NCI-H82 (cell line): Measurements from ENCODE around the gene PRR19.

Experiments
- DNase-seq: peaks from one replicate; lab custom pipeline; 2025; lab: John Stamatoyannopoulos, UW

PRR19 gene

DNA sequence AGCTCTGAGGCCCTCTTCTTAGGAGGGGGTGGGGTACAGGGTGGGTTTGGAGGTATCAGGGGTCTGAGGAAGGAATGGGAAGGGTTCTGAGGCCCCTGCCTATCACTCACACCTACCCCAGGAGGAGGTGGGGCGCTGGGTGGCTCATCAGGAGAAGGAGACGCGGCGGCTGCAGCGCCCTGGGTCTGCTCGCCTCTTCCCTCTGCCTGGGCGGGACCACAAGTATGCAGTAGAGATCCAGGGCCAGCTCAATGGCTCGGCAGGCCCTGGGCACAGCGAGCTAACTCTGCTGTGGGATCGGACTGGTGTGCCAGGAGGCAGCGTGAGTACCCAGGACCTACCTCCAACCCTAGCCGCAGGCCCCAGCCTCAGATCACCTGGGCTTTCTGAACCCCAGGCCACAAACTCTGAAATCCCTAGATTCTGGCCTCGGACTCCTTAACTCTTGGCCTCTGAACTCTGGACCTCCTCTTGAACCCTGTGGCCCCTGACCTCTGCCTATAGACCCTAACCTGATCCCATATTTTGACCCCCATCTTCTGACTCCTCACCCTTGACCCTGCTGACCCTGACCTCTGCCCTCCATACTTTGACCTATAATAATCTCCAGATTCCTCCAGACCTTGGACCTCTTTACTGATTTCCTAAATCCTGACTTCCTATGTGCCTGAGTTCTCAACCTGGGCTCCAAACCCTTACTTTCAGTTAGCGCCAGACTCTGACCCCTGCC is 47.6 kb downstream of the PRR19 start:
- no peak for DNase-seq

GRCh38 chr19:42350417-42350816 is 48.5 kb downstream of the PRR19 start:
- no peak for DNase-seq

DNA sequence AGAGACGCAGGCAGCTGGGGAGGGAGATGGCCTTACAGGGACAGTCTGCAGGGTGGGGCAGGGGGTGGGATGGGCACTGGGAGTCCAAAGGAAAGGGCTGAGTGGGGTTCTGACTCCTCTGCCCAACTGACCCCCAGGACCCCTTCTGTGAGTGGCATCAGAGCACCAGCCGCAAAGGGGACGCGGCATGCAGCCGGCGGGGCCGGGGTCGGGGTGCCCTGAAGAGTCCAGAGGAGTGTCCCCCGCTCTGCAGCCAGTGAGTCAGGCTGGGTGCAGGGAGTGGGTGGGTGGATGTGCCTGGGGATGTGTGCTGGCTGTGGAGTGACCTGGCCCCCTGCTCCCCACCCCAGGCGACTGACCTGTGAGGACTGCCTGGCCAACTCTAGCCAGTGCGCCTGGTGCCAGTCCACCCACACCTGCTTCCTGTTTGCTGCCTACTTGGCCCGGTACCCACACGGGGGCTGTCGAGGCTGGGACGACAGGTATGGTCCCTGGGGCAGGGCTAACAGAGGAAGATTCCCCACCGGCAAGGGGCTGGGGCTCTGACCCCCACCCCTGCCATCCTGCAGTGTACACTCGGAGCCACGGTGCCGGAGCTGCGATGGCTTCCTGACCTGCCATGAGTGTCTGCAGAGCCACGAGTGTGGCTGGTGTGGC is 49.3 kb downstream of the PRR19 start:
- no peak for DNase-seq

- no peak for DNase-seq
Measured at GRCh38 chr19:42352301-42353259, 50.6 kb downstream of the PRR19 start.

DNA sequence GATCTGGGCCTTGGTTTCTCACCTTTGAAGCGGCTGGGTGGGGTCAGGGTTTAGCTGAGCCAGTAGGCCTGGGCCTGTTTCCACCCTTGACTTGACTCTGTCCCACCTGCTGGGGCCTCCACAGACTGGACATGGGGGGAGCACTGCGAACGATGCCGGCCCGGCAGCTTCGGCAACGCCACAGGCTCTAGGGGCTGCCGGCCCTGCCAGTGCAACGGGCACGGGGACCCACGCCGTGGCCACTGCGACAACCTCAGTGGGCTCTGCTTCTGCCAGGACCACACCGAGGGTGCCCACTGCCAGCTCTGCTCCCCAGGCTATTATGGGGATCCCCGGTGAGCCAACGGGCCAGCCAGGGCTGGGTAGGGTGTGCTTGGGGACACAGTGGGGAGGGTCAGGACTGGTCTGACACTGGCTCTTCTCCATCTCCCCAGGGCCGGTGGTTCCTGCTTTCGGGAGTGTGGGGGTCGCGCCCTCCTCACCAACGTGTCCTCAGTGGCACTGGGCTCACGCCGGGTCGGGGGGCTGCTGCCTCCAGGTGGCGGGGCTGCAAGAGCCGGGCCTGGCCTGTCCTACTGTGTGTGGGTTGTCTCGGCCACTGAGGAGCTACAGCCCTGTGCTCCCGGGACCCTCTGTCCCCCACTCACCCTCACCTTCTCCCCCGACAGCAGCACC is 51.5 kb downstream of the PRR19 start:
- DNase-seq: no peak

GRCh38 chr19:42355896-42356295 is 54.0 kb downstream of the PRR19 start:
- no peak for DNase-seq

GRCh38 chr19:42356686-42357085 is 54.8 kb downstream of the PRR19 start:
- DNase-seq: no peak

GRCh38 chr19:42357290-42357689 is 55.4 kb downstream of the PRR19 start:
- DNase-seq: no peak
